ENCODE results near the gene INCENP.
"Not testable (repeated sequence)": the region's sequence is repeated elsewhere in the genome, so short reads cannot be mapped to it uniquely, and the experiment has no call there.

The INCENP gene

DNA sequence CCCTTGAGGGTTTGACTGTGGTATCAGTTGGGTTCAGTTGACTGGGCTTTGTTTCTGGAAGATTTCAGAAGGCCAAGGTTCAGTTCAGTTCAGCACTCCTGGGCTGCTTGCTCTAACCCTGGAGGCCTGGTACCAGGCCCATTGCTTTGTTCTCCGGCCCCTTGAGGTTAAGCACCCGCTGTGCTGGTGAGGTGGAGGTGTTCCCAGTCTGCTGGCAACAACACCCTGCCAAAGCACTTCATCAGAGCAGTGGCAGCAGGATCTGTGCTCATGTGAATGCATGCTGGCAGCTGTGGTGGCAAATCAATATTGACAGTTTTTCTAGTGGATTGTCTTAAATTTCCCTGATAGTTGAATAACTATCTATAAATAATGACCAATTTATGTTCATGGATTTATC lies 62.4 kb downstream of the INCENP start:
- Histone ChIP-seq H3K4me3 (ENCODE audit: low read depth in 1 of 2, low read length in 2 of 2) (no peak overlapping the region), H3K9me3 (ENCODE audit: control insufficient read depth in 1 of 2, low read length in 2 of 2) (no peaks in the 10 kb centered on the region), H3K27ac (ENCODE audit: low read length) (no peak overlapping the region), H3K27me3 (ENCODE audit: low read depth, low read length) (no peaks in the 10 kb centered on the region), H3K4me1 (ENCODE audit: control insufficient read depth in 1 of 2, insufficient read depth in 2 of 2, low read length in 2 of 2) (no peaks in the 10 kb centered on the region), H3K36me3 (ENCODE audit: control insufficient read depth in 1 of 2, insufficient read depth in 2 of 2, low read length in 2 of 2) (no peaks in the 10 kb centered on the region)

DNA sequence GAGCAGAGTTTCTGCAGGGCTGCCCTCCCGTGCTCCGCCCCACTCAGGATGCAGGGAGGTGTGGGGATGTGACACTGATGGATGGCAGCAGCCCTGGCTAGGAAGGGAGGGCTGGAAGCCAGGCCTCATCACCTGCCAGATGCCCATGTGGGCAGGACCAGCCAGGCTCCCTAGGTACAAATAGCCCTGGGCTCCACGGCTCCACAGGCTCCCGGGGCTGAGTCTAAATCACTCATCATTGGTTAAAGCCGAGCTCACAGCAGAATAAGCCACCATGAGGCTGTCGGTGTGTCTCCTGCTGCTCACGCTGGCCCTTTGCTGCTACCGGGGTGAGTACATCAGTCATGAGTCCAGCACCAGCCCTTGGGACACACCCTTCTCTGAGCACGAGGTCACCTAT lies 66.2 kb downstream of the INCENP start, which contains the start of gene SCGB1D1:
Gene SCGB1D1, plus strand, starts transcription at position 206 of the 400 bp plus-strand sequence. Its CDS starts 69 bp downstream, at position 275.
- Histone ChIP-seq H3K9me3 (ENCODE audit: control insufficient read depth in 1 of 2, low read length in 2 of 2) (no peaks in the 10 kb centered on the region), H3K27me3 (ENCODE audit: low read depth, low read length) (no peaks in the 10 kb centered on the region), H3K27ac (ENCODE audit: low read length) (no peak within 1 kb of the TSS), H3K4me1 (ENCODE audit: control insufficient read depth in 1 of 2, insufficient read depth in 2 of 2, low read length in 2 of 2) (no peaks in the 10 kb centered on the region), H3K36me3 (ENCODE audit: control insufficient read depth in 1 of 2, insufficient read depth in 2 of 2, low read length in 2 of 2) (no peaks in the 10 kb centered on the region), H3K4me3 (ENCODE audit: low read depth in 1 of 2, low read length in 2 of 2) (no peak within 1 kb of the TSS)

DNA sequence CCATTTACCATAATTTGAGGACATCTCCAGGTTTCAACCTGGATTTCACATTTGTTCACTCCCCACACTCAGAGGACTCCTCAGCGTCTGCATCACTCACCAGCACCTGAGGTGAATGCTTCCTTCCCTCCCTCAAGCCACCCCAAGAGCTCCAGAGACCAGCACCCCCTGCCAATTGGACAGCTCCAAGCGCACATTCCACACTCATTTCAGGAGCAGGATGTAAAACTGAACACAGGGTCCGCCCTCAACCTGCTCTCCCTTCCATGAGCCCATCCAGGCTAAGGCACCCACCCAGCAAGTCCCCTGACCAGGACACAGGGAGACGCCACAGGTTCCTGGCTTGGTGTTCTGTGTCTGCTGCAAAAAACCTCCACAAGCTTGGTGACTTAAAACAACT lies 70.1 kb downstream of the INCENP start:
- H3K4me3 ChIP-seq (ENCODE audit: low read depth in 1 of 2, low read length in 2 of 2) = no peak overlapping the region
- H3K36me3 ChIP-seq (ENCODE audit: control insufficient read depth in 1 of 2, insufficient read depth in 2 of 2, low read length in 2 of 2) = no peaks in the 10 kb centered on the region
- no peaks in the 10 kb centered on the region for H3K4me1 ChIP-seq (ENCODE audit: control insufficient read depth in 1 of 2, insufficient read depth in 2 of 2, low read length in 2 of 2)
- H3K27me3 ChIP-seq (ENCODE audit: low read depth, low read length) = no peaks in the 10 kb centered on the region
- H3K9me3 ChIP-seq (ENCODE audit: control insufficient read depth in 1 of 2, low read length in 2 of 2) = no peaks in the 10 kb centered on the region
- H3K27ac ChIP-seq (ENCODE audit: low read length) = no peak overlapping the region

DNA sequence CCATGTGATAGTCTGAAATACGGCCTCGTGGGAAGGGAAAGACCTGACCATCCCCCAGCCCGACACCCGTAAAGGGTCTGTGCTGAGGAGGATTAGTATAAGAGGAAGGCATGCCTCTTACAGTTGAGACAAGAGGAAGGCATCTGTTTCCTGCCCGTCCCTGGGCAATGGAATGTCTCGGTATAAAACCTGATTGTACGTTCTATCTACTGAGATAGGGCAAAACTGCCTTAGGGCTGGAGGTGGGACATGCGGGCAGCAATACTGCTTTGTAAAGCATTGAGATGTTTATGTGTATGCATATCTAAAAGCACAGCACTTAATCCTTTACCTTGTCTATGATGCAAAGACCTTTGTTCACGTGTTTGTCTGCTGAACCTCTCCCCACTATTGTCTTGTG lies 71.2 kb downstream of the INCENP start:
- H3K9me3 ChIP-seq (ENCODE audit: control insufficient read depth in 1 of 2, low read length in 2 of 2); H3K4me3 ChIP-seq (ENCODE audit: low read depth in 1 of 2, low read length in 2 of 2); H3K36me3 ChIP-seq (ENCODE audit: control insufficient read depth in 1 of 2, insufficient read depth in 2 of 2, low read length in 2 of 2); H3K4me1 ChIP-seq (ENCODE audit: control insufficient read depth in 1 of 2, insufficient read depth in 2 of 2, low read length in 2 of 2); H3K27me3 ChIP-seq (ENCODE audit: low read depth, low read length); H3K27ac ChIP-seq (ENCODE audit: low read length): not testable (repeated sequence)

DNA sequence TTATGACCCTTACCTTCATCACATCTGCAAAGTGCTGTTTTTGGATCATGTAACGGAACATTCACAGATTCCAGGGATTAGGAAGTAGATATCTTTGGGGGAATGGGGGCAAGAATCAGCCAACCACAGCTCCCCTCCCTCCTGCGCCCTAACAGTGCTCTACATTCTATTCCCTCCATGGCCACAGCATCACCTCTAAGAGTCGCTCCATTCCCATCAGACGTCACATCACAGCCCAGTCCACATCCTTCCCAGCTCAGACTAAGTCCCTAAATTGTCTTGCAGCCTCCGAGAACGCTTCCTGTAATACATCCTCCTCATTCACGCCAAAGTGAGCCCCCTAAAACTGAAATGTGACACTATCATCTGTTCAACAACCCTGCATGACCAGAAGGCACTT lies 72.1 kb downstream of the INCENP start:
- Histone ChIP-seq H3K36me3 (ENCODE audit: control insufficient read depth in 1 of 2, insufficient read depth in 2 of 2, low read length in 2 of 2) (no peaks in the 10 kb centered on the region), H3K4me1 (ENCODE audit: control insufficient read depth in 1 of 2, insufficient read depth in 2 of 2, low read length in 2 of 2) (no peaks in the 10 kb centered on the region), H3K4me3 (ENCODE audit: low read depth in 1 of 2, low read length in 2 of 2) (no peak overlapping the region), H3K9me3 (ENCODE audit: control insufficient read depth in 1 of 2, low read length in 2 of 2) (no peaks in the 10 kb centered on the region), H3K27ac (ENCODE audit: low read length) (no peak overlapping the region), H3K27me3 (ENCODE audit: low read depth, low read length) (no peaks in the 10 kb centered on the region)

DNA sequence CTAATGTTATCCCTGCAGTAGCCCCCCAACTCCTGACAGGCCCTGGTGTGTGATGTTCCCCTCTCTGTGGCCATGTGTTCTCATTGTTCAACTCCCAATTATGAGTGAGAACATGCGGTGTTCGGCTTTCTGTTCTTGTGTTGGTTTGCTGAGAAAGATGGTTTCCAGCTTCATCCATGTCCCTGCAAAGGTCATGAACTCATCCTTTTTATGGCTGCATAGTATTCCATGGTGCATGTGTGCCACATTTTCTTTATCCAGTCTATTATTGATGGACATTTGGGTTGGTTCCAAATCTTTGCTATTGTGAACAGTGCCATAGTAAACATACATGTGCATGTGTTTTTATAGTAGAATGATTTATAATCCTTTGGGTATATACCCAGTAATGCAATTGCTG lies 73.6 kb downstream of the INCENP start:
- H3K27me3 ChIP-seq (ENCODE audit: low read depth, low read length); H3K4me1 ChIP-seq (ENCODE audit: control insufficient read depth in 1 of 2, insufficient read depth in 2 of 2, low read length in 2 of 2); H3K36me3 ChIP-seq (ENCODE audit: control insufficient read depth in 1 of 2, insufficient read depth in 2 of 2, low read length in 2 of 2); H3K9me3 ChIP-seq (ENCODE audit: control insufficient read depth in 1 of 2, low read length in 2 of 2); H3K27ac ChIP-seq (ENCODE audit: low read length); H3K4me3 ChIP-seq (ENCODE audit: low read depth in 1 of 2, low read length in 2 of 2): not testable (repeated sequence)

DNA sequence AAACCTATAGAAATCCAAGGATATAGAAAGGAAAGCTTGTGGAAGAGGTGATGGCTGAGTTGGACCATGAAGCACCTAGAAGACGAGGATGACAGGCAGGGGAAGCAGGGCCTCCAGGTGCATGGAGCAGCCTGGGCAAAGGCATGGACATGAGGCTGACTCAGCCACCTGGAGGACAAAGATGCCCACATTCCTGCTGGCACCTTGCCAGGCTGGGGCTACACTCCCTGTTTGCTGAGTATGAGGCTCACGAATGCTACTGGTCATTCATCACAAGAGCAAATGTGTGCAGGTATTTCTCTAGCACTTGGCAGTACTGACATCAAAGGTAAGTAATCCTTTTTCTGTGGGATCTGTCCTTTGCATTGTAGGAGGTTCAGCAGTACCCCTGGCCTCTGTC lies 77.6 kb downstream of the INCENP start:
- Histone ChIP-seq H3K36me3 (ENCODE audit: control insufficient read depth in 1 of 2, insufficient read depth in 2 of 2, low read length in 2 of 2) (no peaks in the 10 kb centered on the region), H3K9me3 (ENCODE audit: control insufficient read depth in 1 of 2, low read length in 2 of 2) (no peaks in the 10 kb centered on the region), H3K4me1 (ENCODE audit: control insufficient read depth in 1 of 2, insufficient read depth in 2 of 2, low read length in 2 of 2) (no peaks in the 10 kb centered on the region), H3K27me3 (ENCODE audit: low read depth, low read length) (no peaks in the 10 kb centered on the region), H3K27ac (ENCODE audit: low read length) (no peak overlapping the region), H3K4me3 (ENCODE audit: low read depth in 1 of 2, low read length in 2 of 2) (no peak overlapping the region)

Measured in muscle layer of duodenum (tissue), 2 donors.